ENCODE data around the gene ETFDH. TPM values are rescaled to one million over a fixed set of nuclear protein-coding genes. Genes with fewer than 3 reads are reported as not detected.
"Not testable (repeated sequence)": the region's sequence is repeated elsewhere in the genome, so short reads cannot be mapped to it uniquely, and the experiment has no call there.

ETFDH gene
- total and polyA plus RNA-seq, 5 donors from 2014 or later: 8.1 to 15.9 (median 9.4) TPM

DNA sequence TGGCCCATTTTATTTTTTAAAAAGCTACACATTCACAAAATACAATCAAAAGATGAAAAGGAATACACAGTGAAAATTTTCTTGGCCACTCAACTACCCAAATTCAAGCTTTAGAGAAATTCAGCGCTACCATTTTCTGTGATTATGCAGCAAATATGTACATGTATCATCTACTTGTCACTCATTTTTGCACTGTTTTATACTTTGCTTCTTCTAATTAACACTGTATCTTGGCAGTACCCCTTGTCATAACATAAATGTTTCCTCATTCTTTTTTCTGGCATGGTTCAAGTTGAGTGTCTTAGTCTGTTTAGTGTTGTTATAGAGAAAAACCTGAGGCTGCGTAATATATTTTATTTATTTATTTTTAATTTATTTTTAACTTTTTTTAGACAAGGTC is 66.8 kb downstream of the ETFDH start:
- no peaks in the 10 kb centered on the region for H3K4me1 ChIP-seq (ENCODE audit: control insufficient read depth, insufficient read depth, low read length, poor library complexity, severe bottlenecking)
- no peaks in the 10 kb centered on the region for H3K9me3 Mint-ChIP-seq
- no peak overlapping the region for H3K27ac Mint-ChIP-seq
- no peaks in the 10 kb centered on the region for H3K4me1 Mint-ChIP-seq
- H3K27me3 ChIP-seq (ENCODE audit: control insufficient read depth, insufficient read depth, low read length): no peaks in the 10 kb centered on the region
- no peaks in the 10 kb centered on the region for H3K9me3 ChIP-seq (ENCODE audit: control insufficient read depth in 2 of 2, low read length in 2 of 2)
- ATAC-seq (ENCODE audit: low read depth in 2 of 2): no peak
- H3K27ac ChIP-seq (ENCODE audit: insufficient read depth, low read length, poor library complexity, severe bottlenecking): no peak overlapping the region
- H3K4me3 ChIP-seq (ENCODE audit: low read depth, low read length): no peak overlapping the region
- DNase-seq: no peak
- H3K36me3 ChIP-seq (ENCODE audit: control insufficient read depth, insufficient read depth, low read length): no peaks in the 10 kb centered on the region
- H3K27me3 Mint-ChIP-seq: peaks cover 4% of the 10 kb centered on the region
- no peak overlapping the region for H3K4me3 Mint-ChIP-seq
- H3K36me3 Mint-ChIP-seq: no peaks in the 10 kb centered on the region

GRCh38 chr4:158739600-158739999 is 67.5 kb downstream of the ETFDH start:
- Histone ChIP-seq H3K27ac (ENCODE audit: insufficient read depth, low read length, poor library complexity, severe bottlenecking) (no peak overlapping the region), H3K4me3 (ENCODE audit: low read depth, low read length) (no peak overlapping the region), H3K9me3 (ENCODE audit: control insufficient read depth in 2 of 2, low read length in 2 of 2) (no peaks in the 10 kb centered on the region), H3K36me3 (ENCODE audit: control insufficient read depth, insufficient read depth, low read length) (no peaks in the 10 kb centered on the region), H3K4me1 (ENCODE audit: control insufficient read depth, insufficient read depth, low read length, poor library complexity, severe bottlenecking) (no peaks in the 10 kb centered on the region), H3K27me3 (ENCODE audit: control insufficient read depth, insufficient read depth, low read length) (no peaks in the 10 kb centered on the region)
- ATAC-seq (ENCODE audit: low read depth in 2 of 2): no peak
- Mint-ChIP-seq H3K4me1 (no peaks in the 10 kb centered on the region), H3K27me3 (peaks cover 4% of the 10 kb centered on the region), H3K4me3 (no peak overlapping the region), H3K9me3 (no peaks in the 10 kb centered on the region), H3K36me3 (no peaks in the 10 kb centered on the region), H3K27ac (no peak overlapping the region)
- no peak for DNase-seq

- Mint-ChIP-seq H3K27me3 (peaks cover 4% of the 10 kb centered on the region), H3K4me1 (no peaks in the 10 kb centered on the region), H3K36me3 (no peaks in the 10 kb centered on the region), H3K27ac (no peak overlapping the region), H3K9me3 (no peaks in the 10 kb centered on the region), H3K4me3 (no peak overlapping the region)
- H3K27ac ChIP-seq (ENCODE audit: insufficient read depth, low read length, poor library complexity, severe bottlenecking): no peak overlapping the region
- H3K27me3 ChIP-seq (ENCODE audit: control insufficient read depth, insufficient read depth, low read length): no peaks in the 10 kb centered on the region
- no peak overlapping the region for H3K4me3 ChIP-seq (ENCODE audit: low read depth, low read length)
- no peaks in the 10 kb centered on the region for H3K4me1 ChIP-seq (ENCODE audit: control insufficient read depth, insufficient read depth, low read length, poor library complexity, severe bottlenecking)
- ATAC-seq (ENCODE audit: low read depth in 2 of 2) (no peak), DNase-seq (no peak)
- H3K9me3 ChIP-seq (ENCODE audit: control insufficient read depth in 2 of 2, low read length in 2 of 2): no peaks in the 10 kb centered on the region
- H3K36me3 ChIP-seq (ENCODE audit: control insufficient read depth, insufficient read depth, low read length): no peaks in the 10 kb centered on the region
Measured at GRCh38 chr4:158741326-158742021, 69.4 kb downstream of the ETFDH start.

DNA sequence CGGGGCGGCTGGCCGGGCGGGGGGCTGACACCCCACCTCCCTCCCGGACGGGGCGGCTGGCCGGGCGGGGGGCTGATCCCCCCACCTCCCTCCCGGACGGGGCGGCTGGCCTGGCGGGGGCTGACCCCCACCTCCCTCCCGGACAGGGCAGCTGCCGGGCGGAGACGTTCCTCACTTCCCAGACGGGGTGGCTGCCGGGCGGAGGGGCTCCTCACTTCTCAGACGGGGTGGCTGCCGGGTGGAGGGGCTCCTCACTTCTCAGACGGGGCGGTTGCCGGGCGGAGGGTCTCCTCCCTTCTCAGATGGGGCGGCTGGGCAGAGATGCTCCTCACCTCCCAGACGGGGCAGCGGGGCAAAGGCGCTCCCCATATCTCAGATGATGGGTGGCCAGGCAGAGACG is 74.4 kb downstream of the ETFDH start:
- not testable (repeated sequence) for H3K36me3 ChIP-seq (ENCODE audit: control insufficient read depth, insufficient read depth, low read length); H3K27ac Mint-ChIP-seq; H3K27me3 Mint-ChIP-seq; H3K4me3 ChIP-seq (ENCODE audit: low read depth, low read length); H3K36me3 Mint-ChIP-seq; H3K4me1 ChIP-seq (ENCODE audit: control insufficient read depth, insufficient read depth, low read length, poor library complexity, severe bottlenecking); H3K9me3 ChIP-seq (ENCODE audit: control insufficient read depth in 2 of 2, low read length in 2 of 2); H3K4me3 Mint-ChIP-seq; DNase-seq; H3K27me3 ChIP-seq (ENCODE audit: control insufficient read depth, insufficient read depth, low read length); H3K4me1 Mint-ChIP-seq; H3K9me3 Mint-ChIP-seq; ATAC-seq (ENCODE audit: low read depth in 2 of 2); H3K27ac ChIP-seq (ENCODE audit: insufficient read depth, low read length, poor library complexity, severe bottlenecking)

- Histone ChIP-seq H3K27ac (ENCODE audit: insufficient read depth, low read length, poor library complexity, severe bottlenecking) (no peak overlapping the region), H3K4me3 (ENCODE audit: low read depth, low read length) (no peak overlapping the region), H3K4me1 (ENCODE audit: control insufficient read depth, insufficient read depth, low read length, poor library complexity, severe bottlenecking) (no peaks in the 10 kb centered on the region), H3K27me3 (ENCODE audit: control insufficient read depth, insufficient read depth, low read length) (no peaks in the 10 kb centered on the region), H3K36me3 (ENCODE audit: control insufficient read depth, insufficient read depth, low read length) (no peaks in the 10 kb centered on the region), H3K9me3 (ENCODE audit: control insufficient read depth in 2 of 2, low read length in 2 of 2) (no peaks in the 10 kb centered on the region)
- Mint-ChIP-seq H3K4me1 (no peaks in the 10 kb centered on the region), H3K9me3 (peaks cover 0 to 3% (median 0%) of the 10 kb centered on the region in 7 donors), H3K4me3 (no peak overlapping the region), H3K36me3 (no peaks in the 10 kb centered on the region), H3K27ac (no peak overlapping the region), H3K27me3 (peaks cover 14% of the 10 kb centered on the region)
- ATAC-seq (ENCODE audit: low read depth in 2 of 2): no peak
- no peak for DNase-seq
Measured at GRCh38 chr4:158750379-158750778, 78.3 kb downstream of the ETFDH start.

GRCh38 chr4:158754385-158755180 is 82.5 kb downstream of the ETFDH start:
- Histone ChIP-seq H3K4me3 (ENCODE audit: low read depth, low read length) (no peak overlapping the region), H3K4me1 (ENCODE audit: control insufficient read depth, insufficient read depth, low read length, poor library complexity, severe bottlenecking) (no peaks in the 10 kb centered on the region), H3K27me3 (ENCODE audit: control insufficient read depth, insufficient read depth, low read length) (peaks cover 3% of the 10 kb centered on the region), H3K9me3 (ENCODE audit: control insufficient read depth in 2 of 2, low read length in 2 of 2) (no peaks in the 10 kb centered on the region), H3K36me3 (ENCODE audit: control insufficient read depth, insufficient read depth, low read length) (no peaks in the 10 kb centered on the region), H3K27ac (ENCODE audit: insufficient read depth, low read length, poor library complexity, severe bottlenecking) (no peak overlapping the region)
- no peak overlapping the region for H3K27ac Mint-ChIP-seq
- peaks cover 0 to 7% (median 0%) of the 10 kb centered on the region in 7 donors for H3K9me3 Mint-ChIP-seq
- H3K4me1 Mint-ChIP-seq: no peaks in the 10 kb centered on the region
- no peak overlapping the region for H3K4me3 Mint-ChIP-seq
- DNase-seq (no peak), ATAC-seq (ENCODE audit: low read depth in 2 of 2) (no peak)
- H3K36me3 Mint-ChIP-seq: no peaks in the 10 kb centered on the region
- H3K27me3 Mint-ChIP-seq: peaks cover 32% of the 10 kb centered on the region

DNA sequence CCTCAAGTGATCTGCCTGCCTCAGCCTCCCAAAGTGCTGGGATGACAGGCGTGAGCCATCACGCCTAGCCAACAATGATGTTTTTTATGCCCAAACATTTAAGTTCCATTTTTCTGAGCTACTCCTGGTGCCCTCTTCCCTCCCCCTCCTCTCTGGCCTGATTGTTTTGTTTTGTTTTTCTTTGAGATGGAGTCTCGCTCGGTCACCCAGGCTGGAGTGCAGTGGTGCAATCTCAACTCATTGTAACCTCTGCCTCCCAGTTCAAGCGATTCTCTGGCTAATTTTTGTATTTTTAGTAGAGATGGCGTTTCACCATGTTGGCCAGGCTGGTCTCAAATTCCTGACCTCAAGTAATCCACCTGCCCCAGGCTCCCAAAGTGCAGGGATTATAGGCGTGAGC is 83.7 kb downstream of the ETFDH start:
- not testable (repeated sequence) for H3K4me3 Mint-ChIP-seq; H3K4me1 Mint-ChIP-seq; H3K27ac ChIP-seq (ENCODE audit: insufficient read depth, low read length, poor library complexity, severe bottlenecking); H3K36me3 ChIP-seq (ENCODE audit: control insufficient read depth, insufficient read depth, low read length); ATAC-seq (ENCODE audit: low read depth in 2 of 2); H3K4me3 ChIP-seq (ENCODE audit: low read depth, low read length); H3K9me3 ChIP-seq (ENCODE audit: control insufficient read depth in 2 of 2, low read length in 2 of 2); H3K9me3 Mint-ChIP-seq; DNase-seq; H3K4me1 ChIP-seq (ENCODE audit: control insufficient read depth, insufficient read depth, low read length, poor library complexity, severe bottlenecking); H3K36me3 Mint-ChIP-seq; H3K27ac Mint-ChIP-seq; H3K27me3 ChIP-seq (ENCODE audit: control insufficient read depth, insufficient read depth, low read length)
- peaks cover 29% of the 10 kb centered on the region for H3K27me3 Mint-ChIP-seq

- no peak overlapping the region for H3K27ac Mint-ChIP-seq
- no peak for DNase-seq
- H3K9me3 ChIP-seq (ENCODE audit: control insufficient read depth in 2 of 2, low read length in 2 of 2): no peaks in the 10 kb centered on the region
- peaks cover 6% of the 10 kb centered on the region for H3K27me3 ChIP-seq (ENCODE audit: control insufficient read depth, insufficient read depth, low read length)
- H3K9me3 Mint-ChIP-seq: peaks cover 0 to 7% (median 0%) of the 10 kb centered on the region in 7 donors
- no peak overlapping the region for H3K4me3 ChIP-seq (ENCODE audit: low read depth, low read length)
- no peaks in the 10 kb centered on the region for H3K4me1 ChIP-seq (ENCODE audit: control insufficient read depth, insufficient read depth, low read length, poor library complexity, severe bottlenecking)
- H3K4me1 Mint-ChIP-seq: no peaks in the 10 kb centered on the region
- H3K27me3 Mint-ChIP-seq: peaks cover 31% of the 10 kb centered on the region
- no peaks in the 10 kb centered on the region for H3K36me3 ChIP-seq (ENCODE audit: control insufficient read depth, insufficient read depth, low read length)
- H3K27ac ChIP-seq (ENCODE audit: insufficient read depth, low read length, poor library complexity, severe bottlenecking): no peak overlapping the region
- H3K36me3 Mint-ChIP-seq: no peaks in the 10 kb centered on the region
- ATAC-seq (ENCODE audit: low read depth in 2 of 2): no peak
- H3K4me3 Mint-ChIP-seq: no peak overlapping the region
Measured at GRCh38 chr4:158756588-158756987, 84.5 kb downstream of the ETFDH start.
